Stimulated activated naive CD8-positive, alpha-beta T cell treated with anti-CD3 and anti-CD28 coated beads, Interleukin-15, Interleukin-2, amounts not matched to agents 100 U/mL and 50 U/mL, for 24 hours (primary cell): ENCODE results near the gene AMFR.

Experiments
- ATAC-seq: fragments of 150-1000 bp; cut with Tn5 transposase; one replicate; pipeline ENCODE4 v1.10.0; 2021
- DNase-seq: peaks from one replicate; pipeline ENCODE4 v3.0.0; 2021

Gene AMFR

GRCh38 chr16:56347166-56347565, 78.2 kb downstream of the AMFR start:
- ATAC-seq (no peak), DNase-seq (no peak)

GRCh38 chr16:56346131-56346890, 79.0 kb downstream of the AMFR start:
- DNase-seq (no peak), ATAC-seq (no peak)

- ATAC-seq (no peak), DNase-seq (no peak)
Observed at GRCh38 chr16:56345406-56346050, 79.8 kb downstream of the AMFR start.

- ATAC-seq, result no peak
- DNase-seq, result no peak
Observed at GRCh38 chr16:56344518-56345405, 80.6 kb downstream of the AMFR start.

GRCh38 chr16:56343661-56344517, 81.5 kb downstream of the AMFR start:
- no peak for DNase-seq
- ATAC-seq, result no peak

- ATAC-seq (no peak), DNase-seq (no peak)
Observed at GRCh38 chr16:56341656-56342399, 83.5 kb downstream of the AMFR start.

GRCh38 chr16:56340864-56341365, 84.4 kb downstream of the AMFR start:
- DNase-seq (no peak), ATAC-seq (no peak)

GRCh38 chr16:56340416-56340815, 84.9 kb downstream of the AMFR start:
- DNase-seq, result no peak
- ATAC-seq, result no peak

GRCh38 chr16:56339431-56340195, 85.7 kb downstream of the AMFR start:
- ATAC-seq (no peak), DNase-seq (no peak)

- no peak for DNase-seq
- no peak for ATAC-seq
Observed at GRCh38 chr16:56338566-56339318, 86.6 kb downstream of the AMFR start.

GRCh38 chr16:56337858-56338325, 87.5 kb downstream of the AMFR start:
- DNase-seq (no peak), ATAC-seq (no peak)

GRCh38 chr16:56337131-56337857, 88.1 kb downstream of the AMFR start:
- ATAC-seq, result no peak
- DNase-seq, result no peak

GRCh38 chr16:56336711-56337110, 88.6 kb downstream of the AMFR start:
- DNase-seq (no peak), ATAC-seq (no peak)

GRCh38 chr16:56336071-56336688, 89.2 kb downstream of the AMFR start:
- no peak for DNase-seq
- no peak for ATAC-seq

- ATAC-seq (no peak), DNase-seq (no peak)
Observed at GRCh38 chr16:56334761-56335160, 90.6 kb downstream of the AMFR start.

GRCh38 chr16:56332464-56333079, 92.8 kb downstream of the AMFR start:
- DNase-seq (no peak), ATAC-seq (no peak)

- ATAC-seq (no peak), DNase-seq (no peak)
Observed at GRCh38 chr16:56331915-56332314, 93.4 kb downstream of the AMFR start.

- ATAC-seq (no peak), DNase-seq (no peak)
Observed at GRCh38 chr16:56331399-56331798, 93.9 kb downstream of the AMFR start.
